ENCODE results near the gene SNTB2. TPM values are rescaled to one million over a fixed set of nuclear protein-coding genes. Genes with fewer than 3 reads are reported as not detected.
A peak's percentile ranks its signal among the peaks of the same experiment; 100 is the strongest.

The SNTB2 gene
- total and polyA plus RNA-seq, 2 of the 13 experiments (the other 11 are each of a cell fraction or from before 2014, with no cell fraction given): 11.5 to 19.2 TPM

GRCh38 chr16:69344171-69344570 lies 157.2 kb downstream of the SNTB2 start:
- Histone ChIP-seq H3K27me3 (ENCODE audit: control insufficient read depth in 1 of 2, insufficient read depth in 2 of 2, low read length in 2 of 2) (no peaks in the 10 kb centered on the region; a peak in 1 of 5 replicates), H3K79me2 (ENCODE audit: insufficient read depth, low read length) (peaks cover 29% of the 10 kb centered on the region), H3K36me3 (replicated peaks in 1 of 2; ENCODE audit: control insufficient read depth in 1 of 2, insufficient read depth in 2 of 2, low read length in 2 of 2) (peaks cover 8 to 24% of the 10 kb centered on the region in 2 experiments), H3K4me2 (ENCODE audit: low read depth, low read length) (no peak overlapping the region), H3K9ac (ENCODE audit: insufficient read depth, low read depth, low read length) (no peak overlapping the region), H3K4me3 (replicated peaks in 1 of 3; ENCODE audit: insufficient read depth in 1 of 3, low read depth in 2 of 3, low read length in 3 of 3) (no peak overlapping the region), H3K9me3 (ENCODE audit: low read length) (no peaks in the 10 kb centered on the region), H4K20me1 (ENCODE audit: insufficient read depth, low read length) (no peaks in the 10 kb centered on the region), H2AFZ (ENCODE audit: low read length) (no peak overlapping the region), H3K27ac (ENCODE audit: extremely low read length, insufficient read depth, low read length) (no peak overlapping the region), H3K4me1 (ENCODE audit: insufficient read depth, low read length) (peaks cover 20% of the 10 kb centered on the region)
- FAIRE-seq (no peak), ATAC-seq (no peak), DNase-seq (ENCODE audit: low spot score) (no peak)
- in situ Hi-C loops (cut with HindIII; ENCODE audit: extremely low pct_ligation_motif_present, low pct_unique_long_range_greater_than_20kb): no loop called here
- intact Hi-C loops (cut with micrococcal nuclease; ENCODE audit: unreplicated experiment): no loop called here
- 98% methylated on average over 5 of the region's 5 CpGs for WGBS (ENCODE audit: low lambda C conversion rate)
- POLR2A ChIA-PET: interaction anchor here (1.6 kb wide), 1 partner anchor 156 kb away, joined by 3 read pairs; no protein-coding TSS in a partner anchor
- BruUV-seq (replicated peaks): no TSS peak
- CTCF ChIA-PET (ENCODE audit: low intra/inter-chr PET ratio, low total read pairs): no interaction called here
- TF ChIP-seq SKI (IDR thresholded peaks at IDR 0.05; ENCODE audit: partially characterized antibody) (no peak), POLR2G (IDR thresholded peaks at IDR 0.05; ENCODE audit: low read depth, low read length) (0 out of 2 replicates have a peak, but pooled peaks have one; percentile 20)

GRCh38 chr16:69345923-69346322 lies 159.0 kb downstream of the SNTB2 start:
- no peak for DNase-seq (ENCODE audit: low spot score)
- no peaks in the 10 kb centered on the region for H3K27me3 ChIP-seq (ENCODE audit: control insufficient read depth in 1 of 2, insufficient read depth in 2 of 2, low read length in 2 of 2)
- CTCF ChIA-PET (ENCODE audit: low intra/inter-chr PET ratio, low total read pairs): no interaction called here
- no peak overlapping the region for H3K4me3 ChIP-seq (replicated peaks in 1 of 3; ENCODE audit: insufficient read depth in 1 of 3, low read depth in 2 of 3, low read length in 3 of 3)
- 97% methylated on average over 4 of the region's 4 CpGs for WGBS (ENCODE audit: low lambda C conversion rate)
- H4K20me1 ChIP-seq (ENCODE audit: insufficient read depth, low read length): no peaks in the 10 kb centered on the region
- in situ Hi-C loops (cut with HindIII; ENCODE audit: extremely low pct_ligation_motif_present, low pct_unique_long_range_greater_than_20kb): no loop called here
- H3K79me2 ChIP-seq (ENCODE audit: insufficient read depth, low read length): peaks cover 15% of the 10 kb centered on the region
- H3K9ac ChIP-seq (ENCODE audit: insufficient read depth, low read depth, low read length): no peak overlapping the region
- H2AFZ ChIP-seq (ENCODE audit: low read length): no peak overlapping the region
- no peak overlapping the region for H3K4me2 ChIP-seq (ENCODE audit: low read depth, low read length)
- no peaks in the 10 kb centered on the region for H3K9me3 ChIP-seq (ENCODE audit: low read length)
- H3K36me3 ChIP-seq (replicated peaks in 1 of 2; ENCODE audit: control insufficient read depth in 1 of 2, insufficient read depth in 2 of 2, low read length in 2 of 2): peaks cover 11 to 24% of the 10 kb centered on the region in 2 experiments
- intact Hi-C loops (cut with micrococcal nuclease; ENCODE audit: unreplicated experiment): no loop called here
- BruUV-seq (replicated peaks): no TSS peak
- peaks cover 23% of the 10 kb centered on the region for H3K4me1 ChIP-seq (ENCODE audit: insufficient read depth, low read length)
- no peak for ATAC-seq
- POLR2A ChIA-PET: interaction anchor here (1.2 kb wide), 1 partner anchor 32 kb away, joined by 3 read pairs; no protein-coding TSS in a partner anchor
- no peak overlapping the region for H3K27ac ChIP-seq (ENCODE audit: extremely low read length, insufficient read depth, low read length)
- FAIRE-seq: no peak
- no peak for TF ChIP-seq CBFB (CRISPR knock-in tag; IDR thresholded peaks at IDR 0.05)
- TF ChIP-seq NONO (IDR thresholded peaks at IDR 0.05): no peak
- 0 out of 2 replicates have a peak, but pooled peaks have one; percentile 34 for TF ChIP-seq NONO (CRISPR knock-in tag; conservative IDR thresholded peaks at IDR 0.05)
